HG02588 (cell line): ENCODE results near the gene MATN3.

Source experiments
- ATAC-seq: cut with Tn5 transposase; IDR thresholded peaks from one replicate; pipeline ENCODE4 v1.9.1; 2021; ENCODE audit warnings: mild to moderate bottlenecking, moderate library complexity; ENCODE audit not compliant: unreplicated experiment

MATN3 gene

GRCh38 chr2:20037660-20038059 is 25.2 kb upstream of the MATN3 start:
- no peak for ATAC-seq

DNA sequence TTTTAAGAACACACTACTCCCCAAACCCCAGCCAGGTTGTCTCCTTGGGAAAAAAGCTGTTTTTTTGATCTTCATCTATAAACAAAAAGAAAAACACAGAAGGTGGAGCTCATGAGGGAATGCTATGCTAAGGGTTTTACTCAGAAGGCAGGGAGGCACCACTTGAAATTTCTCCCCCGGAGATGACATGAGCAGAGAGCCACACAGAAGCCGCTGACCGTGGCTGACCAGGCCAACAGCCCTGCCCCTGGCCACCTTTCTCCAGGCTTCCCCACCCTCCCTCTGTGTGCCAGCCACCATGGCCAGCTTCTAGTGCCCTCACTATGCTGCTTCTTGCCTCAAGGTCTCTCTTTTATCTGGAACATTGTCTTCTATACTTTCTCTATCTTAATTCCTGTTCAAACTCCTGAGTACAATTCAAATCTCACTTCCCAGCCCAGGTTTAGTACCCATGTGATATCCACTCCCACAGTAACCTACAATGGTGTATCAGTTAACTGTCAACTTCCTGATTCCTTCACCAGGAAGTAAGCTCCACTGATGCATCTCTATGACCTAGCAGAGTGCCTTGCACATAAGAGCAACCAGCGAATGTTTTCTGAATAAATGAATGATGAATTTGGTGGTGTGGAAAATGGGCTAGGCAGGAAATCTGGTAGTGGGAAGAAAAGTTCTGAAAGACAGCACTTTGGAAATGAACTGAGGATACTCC is 23.6 kb upstream of the MATN3 start:
- ATAC-seq = no peak

DNA sequence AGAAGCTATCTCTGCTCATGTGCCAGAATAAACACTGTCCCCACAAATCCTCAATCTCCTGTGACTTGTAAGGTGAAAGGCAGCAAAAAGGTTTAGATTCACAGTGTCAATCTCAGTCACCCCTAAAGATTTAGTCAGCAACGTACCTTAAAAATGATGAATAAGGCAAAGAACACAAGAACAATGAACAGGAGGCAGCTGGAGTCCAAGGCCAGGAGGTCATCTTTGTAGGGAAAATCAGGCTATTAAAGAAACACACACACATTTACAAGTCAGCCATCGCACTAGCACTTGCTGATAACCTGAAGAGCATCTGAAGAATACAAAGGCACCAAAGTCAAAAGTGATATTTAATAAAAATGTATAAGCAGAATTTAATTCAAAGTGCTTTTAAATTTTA is 22.4 kb upstream of the MATN3 start:
- no peak for ATAC-seq

GRCh38 chr2:20034218-20034617 is 21.8 kb upstream of the MATN3 start:
- ATAC-seq = no peak

DNA sequence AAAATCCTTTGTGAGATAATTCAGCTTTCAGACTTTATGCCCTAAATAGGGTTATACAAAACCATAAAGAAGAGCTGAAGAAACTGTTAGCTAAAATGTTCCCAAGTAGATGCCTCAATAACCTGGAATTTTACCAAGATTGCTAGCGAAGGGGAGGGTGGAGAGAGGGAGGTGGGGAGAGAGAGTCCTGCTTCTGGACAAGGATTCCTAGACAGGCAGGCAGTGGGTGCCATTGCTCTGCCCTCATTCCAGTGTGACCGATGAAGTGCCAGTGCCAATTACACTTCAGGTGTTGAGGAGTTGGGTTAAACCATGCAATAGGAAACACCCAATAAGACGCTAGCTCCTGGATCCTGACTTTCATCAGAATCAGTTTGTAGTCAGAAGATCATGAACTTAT is 20.9 kb upstream of the MATN3 start:
- no peak for ATAC-seq

DNA sequence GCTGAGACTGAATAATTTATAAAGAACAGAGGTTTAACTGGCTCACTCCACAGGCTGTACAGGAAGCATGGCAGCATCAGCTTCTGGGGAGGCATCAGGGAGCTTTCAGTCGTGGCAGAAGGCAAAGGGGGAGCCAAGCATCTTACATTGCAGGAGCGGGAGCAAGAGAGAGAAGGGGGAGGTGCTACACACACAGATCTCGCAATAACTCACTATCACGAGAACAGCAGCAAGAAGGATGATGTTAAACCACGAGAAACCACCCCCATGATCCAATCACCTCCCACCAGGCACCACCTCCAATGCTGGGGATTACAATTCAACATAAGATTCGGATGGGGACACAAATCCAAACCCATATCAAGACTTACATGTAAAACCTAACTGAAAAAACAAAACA is 17.8 kb upstream of the MATN3 start:
- ATAC-seq = no peak

DNA sequence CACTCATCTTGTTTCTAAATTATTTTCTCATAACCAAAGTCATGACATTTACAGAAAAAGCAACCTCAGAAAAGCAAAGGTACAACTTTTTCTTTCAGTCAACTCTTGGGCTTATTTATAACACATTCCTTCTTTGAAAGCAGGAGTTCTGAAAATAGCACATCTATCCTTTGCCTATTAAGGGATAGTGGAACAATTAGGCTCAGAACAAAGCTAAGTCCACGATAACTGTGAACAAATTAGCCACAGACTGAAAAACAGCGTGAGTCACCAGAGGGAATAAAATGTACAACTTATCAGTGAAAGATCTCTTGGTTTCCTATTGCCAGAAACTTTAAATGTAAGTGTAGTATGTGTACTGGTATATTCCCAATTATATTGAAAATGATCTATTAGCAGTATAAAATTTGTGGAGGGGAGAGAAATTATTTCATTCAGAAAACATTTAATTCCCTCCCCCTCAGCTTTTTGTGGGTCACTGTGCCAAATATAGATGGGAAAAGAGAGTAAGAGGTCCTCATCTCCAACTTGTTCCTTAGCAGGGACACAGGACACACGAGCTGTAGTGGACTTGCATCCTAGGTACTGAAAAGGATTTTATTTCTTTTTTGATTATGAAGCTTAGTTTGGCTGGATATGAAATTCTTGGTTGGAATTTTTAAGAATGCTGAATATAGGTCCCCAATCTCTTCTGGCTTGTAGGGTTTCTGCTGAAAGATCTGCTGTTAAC is 15.4 kb upstream of the MATN3 start:
- ATAC-seq = no peak

DNA sequence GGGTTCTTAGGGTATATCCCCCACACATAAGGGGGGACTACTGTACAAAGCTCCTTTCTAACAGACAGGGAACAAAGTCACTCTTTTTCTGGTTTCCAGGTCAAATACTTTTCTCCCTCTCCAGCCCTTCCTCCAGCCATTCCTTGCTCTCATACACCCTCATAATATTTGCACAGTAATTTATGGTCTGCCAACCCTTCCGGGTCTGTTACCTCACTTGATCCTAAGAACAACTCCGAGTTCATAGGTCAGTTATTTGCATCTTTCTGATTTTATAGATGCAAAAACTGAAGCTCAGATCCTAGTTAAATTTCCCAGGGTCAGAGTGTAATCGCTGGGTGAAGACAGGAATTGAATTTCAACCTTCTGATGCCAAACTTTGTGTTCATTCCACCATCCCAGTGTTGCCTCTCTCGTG is 14.8 kb upstream of the MATN3 start:
- no peak for ATAC-seq

DNA sequence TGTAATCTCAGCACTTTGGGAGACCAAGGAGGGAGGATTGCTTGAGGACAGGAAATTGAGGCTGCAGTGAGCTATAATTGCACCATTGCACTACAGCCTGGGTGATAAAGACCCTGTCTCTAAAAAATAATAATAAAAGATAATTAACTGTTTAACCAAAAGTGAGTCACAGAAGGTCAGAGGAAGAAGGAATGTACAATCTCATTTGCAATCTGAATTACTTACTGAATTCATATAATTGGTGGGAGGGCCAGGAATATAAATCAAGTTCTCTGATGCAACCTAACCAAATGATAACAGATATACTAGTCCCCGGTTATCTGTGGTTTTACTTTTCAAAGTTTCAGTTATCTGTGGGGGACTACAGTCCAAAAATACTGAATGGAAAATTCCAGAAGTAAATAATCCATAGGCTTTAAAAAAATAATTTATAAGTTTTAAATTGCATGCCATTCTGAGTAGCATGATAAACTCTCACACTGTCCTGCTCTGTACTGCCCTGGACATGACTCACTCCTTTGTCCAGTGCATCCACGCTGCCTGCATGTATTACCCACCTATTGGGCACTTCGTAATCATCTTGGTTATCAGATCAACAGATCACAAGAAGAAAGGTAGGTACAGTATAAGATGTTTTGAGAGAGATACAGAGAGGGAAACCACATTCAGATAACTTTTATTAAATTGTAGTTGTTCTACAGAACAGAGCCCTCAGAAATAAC is 12.8 kb upstream of the MATN3 start:
- no peak for ATAC-seq

DNA sequence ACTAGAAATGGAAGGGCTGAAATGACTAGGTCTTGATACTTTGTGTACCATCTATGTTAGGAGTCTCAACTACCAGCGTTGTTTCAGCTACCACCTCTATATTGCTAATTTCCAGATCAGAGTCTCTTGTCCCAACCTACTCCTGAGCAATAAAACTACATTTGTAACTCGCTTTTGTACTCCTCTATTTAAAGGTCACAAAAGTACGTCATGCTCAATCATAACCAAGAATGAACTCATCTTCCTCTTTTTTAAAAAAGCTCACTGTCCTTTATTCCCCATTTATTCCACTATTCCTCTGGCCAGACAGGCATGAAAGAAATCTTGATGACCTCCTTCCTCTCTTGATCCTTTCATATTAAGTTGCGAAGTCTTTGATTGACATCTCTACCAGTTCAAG is 11.2 kb upstream of the MATN3 start:
- ATAC-seq = no peak

DNA sequence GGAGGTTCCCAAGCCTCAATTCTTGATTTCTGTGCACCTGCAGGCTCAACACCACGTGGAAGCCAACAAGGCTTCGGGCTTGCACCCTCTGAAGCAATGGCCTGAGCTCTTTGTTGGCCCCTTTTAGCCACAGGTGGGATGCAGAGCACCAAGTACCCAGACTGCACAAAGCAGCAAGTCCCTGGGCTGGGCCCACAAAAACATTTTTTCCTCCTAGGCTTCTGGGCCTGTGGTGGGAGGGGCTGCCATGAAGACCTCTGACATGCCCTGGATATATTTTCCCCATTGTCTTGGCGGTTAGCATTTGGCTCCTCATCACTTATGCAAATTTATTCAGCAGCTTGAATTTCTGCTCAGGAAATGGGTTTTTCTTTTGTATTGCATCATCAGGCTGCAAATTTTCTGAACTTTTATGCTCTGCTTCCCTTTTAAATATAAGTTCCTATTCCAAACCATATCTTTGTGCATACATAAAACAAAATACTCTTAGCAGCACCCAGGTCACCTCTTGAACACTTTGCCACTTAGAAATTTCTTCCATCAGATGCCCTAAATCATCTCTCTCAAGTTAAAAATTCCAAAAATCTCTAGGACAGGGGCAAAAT is 9.0 kb upstream of the MATN3 start:
- no peak for ATAC-seq

DNA sequence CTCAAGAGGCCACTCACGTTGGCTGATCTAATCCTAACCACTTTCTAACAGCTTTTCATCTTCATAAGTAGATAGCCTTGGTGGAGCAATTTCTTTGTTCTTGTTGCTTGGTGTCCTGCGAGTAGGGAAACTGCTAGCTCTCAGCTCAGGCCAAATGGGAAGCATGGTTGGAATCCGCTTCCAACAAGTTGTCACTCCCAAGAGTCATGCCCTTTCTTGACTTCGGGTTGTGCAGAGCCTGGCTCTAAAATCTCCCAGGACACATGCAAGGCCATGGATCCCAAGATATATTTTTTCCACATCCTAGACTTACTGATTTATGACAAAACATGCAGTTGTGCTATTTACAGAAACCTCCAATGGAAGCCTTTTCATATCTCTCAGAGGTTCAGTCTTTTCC is 7.3 kb upstream of the MATN3 start:
- ATAC-seq = no peak

GRCh38 chr2:20018601-20019152 is 6.2 kb upstream of the MATN3 start:
- no peak for ATAC-seq

- ATAC-seq = no peak
Measured at GRCh38 chr2:20016346-20016745, 3.9 kb upstream of the MATN3 start.

GRCh38 chr2:20015482-20016083 is 3.1 kb upstream of the MATN3 start:
- no peak for ATAC-seq

DNA sequence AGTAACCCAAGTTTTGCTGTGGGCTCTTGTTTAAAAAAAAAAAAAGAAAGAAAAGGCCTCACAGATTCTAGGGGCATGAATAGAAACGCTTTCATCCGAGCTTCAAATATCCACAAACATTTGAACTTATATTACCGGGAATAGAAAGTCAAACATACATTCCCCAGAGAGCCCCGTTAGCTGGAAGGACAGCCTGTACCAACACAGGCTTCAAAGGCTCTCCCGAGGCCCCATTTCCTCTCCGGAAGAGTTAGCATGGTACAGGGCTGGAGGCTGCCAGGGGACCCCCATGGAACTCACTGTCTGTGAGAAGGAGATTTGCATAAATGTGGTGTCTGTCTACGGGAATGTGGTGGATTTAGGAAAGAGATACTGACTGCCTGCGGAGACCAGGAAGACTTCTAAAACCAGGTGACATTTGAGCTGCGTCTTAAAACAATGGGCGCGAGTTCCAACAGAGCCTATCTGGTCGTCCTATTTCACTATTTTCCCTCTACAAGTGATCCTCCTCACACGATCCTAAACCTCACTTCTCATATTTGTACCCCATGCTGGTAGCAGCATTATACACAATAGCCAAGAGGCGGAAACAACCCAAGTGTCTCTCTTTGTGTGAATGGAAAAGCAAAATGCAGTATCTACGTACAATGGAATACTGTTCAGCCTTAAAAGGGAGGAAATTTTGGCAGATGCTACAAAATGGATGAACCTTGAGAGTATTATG is 820 bp upstream of the MATN3 start:
- no peak for ATAC-seq

- ATAC-seq = no peak
Measured at GRCh38 chr2:20012032-20012281, 511 bp downstream of the MATN3 start.

DNA sequence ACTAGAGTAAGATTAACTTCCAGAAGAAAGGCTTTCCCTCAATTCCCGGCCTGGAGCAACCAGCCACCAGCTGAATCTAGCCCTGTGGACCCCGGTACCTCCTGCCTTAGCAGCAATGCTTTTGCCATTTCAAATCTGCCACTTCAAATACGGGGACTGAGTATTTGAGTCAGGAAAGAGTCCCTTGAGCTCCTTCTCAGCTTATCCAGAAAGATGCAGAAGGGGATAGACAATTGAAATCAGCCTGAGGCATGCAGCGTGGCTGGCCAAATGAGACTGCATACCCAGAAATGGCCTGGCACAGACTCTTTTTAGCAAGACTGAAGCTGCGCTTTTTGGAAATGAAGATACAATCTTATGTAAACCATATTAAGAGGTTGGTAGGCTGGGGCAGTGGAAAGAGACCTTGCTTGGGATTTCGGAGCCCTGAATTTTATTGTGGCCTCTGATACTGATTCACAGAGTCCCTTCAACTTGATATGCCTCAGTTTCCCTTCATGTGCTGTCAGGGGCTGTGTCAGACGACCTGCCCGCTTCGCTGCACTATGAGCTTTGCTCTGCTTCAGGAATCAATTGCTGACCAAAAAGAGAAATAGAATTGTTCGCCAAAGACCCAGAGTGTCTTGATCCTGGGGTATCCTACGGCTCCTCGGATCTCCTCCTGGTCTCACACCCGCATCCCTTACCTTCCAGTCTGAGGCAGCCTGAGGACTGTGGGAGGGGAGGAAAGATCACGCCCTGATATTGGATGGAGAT is 1.0 kb downstream of the MATN3 start:
- no peak for ATAC-seq

DNA sequence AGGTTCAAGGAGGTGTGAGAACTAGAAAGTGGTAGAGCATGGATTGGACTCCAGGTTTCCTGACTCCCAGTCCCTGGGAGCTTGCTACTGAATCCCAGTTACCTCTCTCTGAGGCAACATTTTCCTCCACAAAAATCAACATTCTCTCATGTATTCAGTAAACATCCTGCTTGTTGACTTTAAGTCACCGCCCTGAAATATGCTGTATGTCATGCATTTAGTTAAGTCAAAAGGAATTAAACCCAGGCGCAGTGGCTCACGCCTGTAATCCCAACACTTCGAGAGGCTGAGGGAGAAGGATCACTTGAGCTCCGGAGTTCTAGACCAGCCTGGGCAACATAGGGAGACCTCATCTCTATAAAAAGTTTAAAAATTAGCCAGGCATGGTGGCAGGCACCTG is 3.8 kb downstream of the MATN3 start:
- no peak for ATAC-seq
